DOHH2 (cell line): ENCODE measurements around the gene SYVN1.

Experiments
- H3F3A ChIP-seq: fragments of 200-600 bp; sonication (generic), shearing (Covaris generic); 2 replicates; pipeline ENCODE4 v1.6.0; 2016; ENCODE audit warnings: antibody characterized with exemption, mild to moderate bottlenecking; ENCODE audit not compliant: control insufficient read depth, insufficient read depth
- H3K27ac ChIP-seq: fragments of 200-600 bp; sonication (generic); 2 replicates; pipeline ENCODE4 v1.5.1; 2014; ENCODE audit warnings: low read depth, mild to moderate bottlenecking, low read length, moderate library complexity
- H3K27me3 ChIP-seq: fragments of 200-600 bp; sonication (generic); 2 replicates; pipeline ENCODE4 v1.6.1; 2014; ENCODE audit warnings: mild to moderate bottlenecking, low read length, mixed read lengths; ENCODE audit not compliant: control insufficient read depth
- H3K36me3 ChIP-seq: fragments of 200-600 bp; sonication (generic); 2 replicates; pipeline ENCODE4 v1.6.1; 2014; ENCODE audit warnings: mild to moderate bottlenecking, low read length, moderate library complexity, mixed read lengths; ENCODE audit not compliant: control insufficient read depth
- H3K4me1 ChIP-seq: fragments of 200-600 bp; sonication (generic); 2 replicates; pipeline ENCODE4 v1.6.1; 2014; ENCODE audit warnings: mild to moderate bottlenecking, low read length, mixed read lengths; ENCODE audit not compliant: control insufficient read depth
- H3K4me2 ChIP-seq: fragments of 200-600 bp; sonication (generic); 2 replicates; pipeline ENCODE4 v1.6.0; 2014; ENCODE audit warnings: mild to moderate bottlenecking, low read length, moderate library complexity
- H3K4me3 ChIP-seq: fragments of 200-600 bp; sonication (generic); 2 replicates; pipeline ENCODE4 v1.5.1; 2014; ENCODE audit warnings: mild to moderate bottlenecking, low read length, mixed read lengths
- H3K79me2 ChIP-seq: fragments of 200-600 bp; sonication (generic); 2 replicates; pipeline ENCODE4 v1.6.1; 2014; ENCODE audit warnings: mild to moderate bottlenecking, low read length, mixed read lengths; ENCODE audit not compliant: control insufficient read depth
- H3K9me2 ChIP-seq: fragments of 200-600 bp; sonication (generic); replicated peaks from 2 replicates; pipeline ENCODE4 v1.6.1; 2014; ENCODE audit warnings: mild to moderate bottlenecking, low read length, mixed read lengths; ENCODE audit not compliant: control insufficient read depth
- H3K9me3 ChIP-seq: fragments of 200-600 bp; sonication (generic); 2 replicates; pipeline ENCODE4 v1.6.1; 2014; ENCODE audit warnings: antibody characterized with exemption, low read length, mixed read lengths; ENCODE audit not compliant: control insufficient read depth, insufficient read depth
- H4K20me1 ChIP-seq: fragments of 200-600 bp; sonication (generic); 2 replicates; pipeline ENCODE4 v1.6.0; 2014; ENCODE audit warnings: low read depth, mild to moderate bottlenecking, antibody characterized with exemption, low read length, moderate library complexity; ENCODE audit not compliant: control insufficient read depth, insufficient read depth
- CTCF ChIP-seq: fragments of 200-600 bp; sonication (generic); IDR thresholded peaks from one replicate; pipeline ENCODE4 v1.5.1; 2014; ENCODE audit warnings: antibody characterized with exemption, mild to moderate bottlenecking, low read depth, low read length; ENCODE audit not compliant: poor library complexity, severe bottlenecking
- EZH2phosphoT487 ChIP-seq: fragments of 200-600 bp; sonication (generic); IDR thresholded peaks from 2 replicates; pipeline ENCODE4 v1.6.1; 2017; ENCODE audit warnings: borderline replicate concordance, mild to moderate bottlenecking, antibody characterized with exemption, low read length, moderate library complexity, mixed read lengths

The SYVN1 gene

GRCh38 chr11:65125197-65126056, 8.9 kb downstream of the SYVN1 start:
- Histone ChIP-seq H3K36me3 (peaks cover 91% of the 10 kb centered on the region), H4K20me1 (peaks cover 14% of the 10 kb centered on the region; the same call in 1 of the 2 replicates), H3K4me3 (no peak overlapping the region), H3K79me2 (peaks cover 60% of the 10 kb centered on the region), H3K27ac (peak overlapping the region; percentile 100), H3K9me3 (no peaks in the 10 kb centered on the region), H3F3A (peaks cover 64% of the 10 kb centered on the region), H3K9me2 (no peaks in the 10 kb centered on the region), H3K4me1 (peaks cover 42% of the 10 kb centered on the region), H3K4me2 (no peak overlapping the region), H3K27me3 (no peaks in the 10 kb centered on the region)
- no peak for TF ChIP-seq EZH2phosphoT487
- no peak for TF ChIP-seq CTCF

DNA sequence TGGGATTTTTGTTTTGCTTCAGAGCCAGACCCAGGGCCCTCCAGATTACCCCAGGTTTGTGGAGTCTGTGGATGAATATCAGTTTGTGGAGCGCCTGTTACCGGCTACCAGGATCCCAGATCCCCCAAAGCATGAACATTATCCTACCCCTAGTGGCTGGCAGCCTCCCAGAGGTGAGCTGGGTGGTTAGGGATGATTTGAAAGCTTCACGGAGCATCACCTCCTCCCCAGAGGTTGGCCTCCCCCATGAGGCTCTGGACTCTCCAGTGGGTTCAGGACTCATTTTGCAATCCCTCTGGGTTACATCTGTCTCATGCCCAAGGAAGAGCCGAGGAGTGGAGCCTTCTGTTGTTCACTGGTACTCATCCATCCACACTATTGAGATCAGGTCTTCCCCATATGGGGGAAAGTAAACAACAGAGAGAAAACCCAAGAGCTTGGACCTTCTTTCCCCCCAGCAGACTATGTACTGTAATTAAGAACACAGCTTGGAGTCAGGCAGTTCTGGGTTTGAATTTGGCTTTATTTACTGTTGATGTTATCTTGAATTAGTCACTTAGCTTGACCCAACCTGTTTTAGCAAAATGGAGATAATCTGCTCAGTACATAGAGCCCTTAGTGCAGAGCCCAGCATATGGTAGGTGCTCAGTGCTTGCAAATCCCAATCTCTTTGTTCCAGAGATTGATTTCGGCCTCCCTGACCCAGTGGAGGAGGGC, 9.7 kb downstream of the SYVN1 start:
- Histone ChIP-seq H3K27me3 (no peaks in the 10 kb centered on the region), H3F3A (peaks cover 64% of the 10 kb centered on the region), H3K4me3 (no peak overlapping the region), H3K36me3 (peaks cover 91% of the 10 kb centered on the region), H3K27ac (peak overlapping the region; percentile 15; the same call in 1 of the 2 replicates), H3K4me2 (peak overlapping the region; percentile 86; the same call in 1 of the 2 replicates), H3K9me2 (no peaks in the 10 kb centered on the region), H4K20me1 (peaks cover 9% of the 10 kb centered on the region; the same call in 1 of the 2 replicates), H3K9me3 (no peaks in the 10 kb centered on the region), H3K79me2 (peaks cover 60% of the 10 kb centered on the region), H3K4me1 (peaks cover 42% of the 10 kb centered on the region)
- TF ChIP-seq EZH2phosphoT487 (no peak), CTCF (no peak)

GRCh38 chr11:65121865-65122696, 12.2 kb downstream of the SYVN1 start, which contains the start of the genes FAU and MRPL49:
FAU (minus strand) TSS chr11:65122134; CDS start chr11:65121813, 321 bp downstream.
MRPL49 (plus strand) TSS chr11:65122321; CDS start chr11:65122347, 26 bp downstream.
- peak within 1 kb of the TSS; percentile 100 for H3K4me3 ChIP-seq
- H3K27me3 ChIP-seq, result no peaks in the 10 kb centered on the region
- peaks cover 3% of the 10 kb centered on the region; the same call in 1 of the 2 replicates for H4K20me1 ChIP-seq
- no peaks in the 10 kb centered on the region for H3K9me2 ChIP-seq
- H3K9me3 ChIP-seq, result no peaks in the 10 kb centered on the region
- H3K27ac ChIP-seq, result peak within 1 kb of the TSS; percentile 86
- TF ChIP-seq EZH2phosphoT487, result no peak
- TF ChIP-seq CTCF, result no peak
- peaks cover 50% of the 10 kb centered on the region for H3K4me1 ChIP-seq
- H3K36me3 ChIP-seq, result peaks cover 85% of the 10 kb centered on the region
- peaks cover 65% of the 10 kb centered on the region for H3K79me2 ChIP-seq
- peak within 1 kb of the TSS; percentile 86 for H3K4me2 ChIP-seq
- H3F3A ChIP-seq, result peaks cover 56% of the 10 kb centered on the region
